ENCODE data around the gene SLFN12.

- TF ChIP-seq CTCF (IDR thresholded peaks at IDR 0.05) (no peak), POLR2A (IDR thresholded peaks at IDR 0.05) (no peak), POLR2AphosphoS5 (IDR thresholded peaks at IDR 0.05) (no peak)
Measured at GRCh38 chr17:35423761-35424160, 8.5 kb downstream of the SLFN12 start.

All from gastroesophageal sphincter (tissue), 3 donors.